A172 (cell line): ENCODE results near the gene RRP9. TPM values are rescaled to one million over a fixed set of nuclear protein-coding genes. Genes with fewer than 3 reads are reported as not detected.
A peak's percentile ranks its signal among the peaks of the same experiment; 100 is the strongest.

Experiments used
- DNase-seq: peaks from one replicate; pipeline ENCODE4 v3.0.0-alpha.2; 2015; ENCODE audit warnings: low spot score
- total RNA-seq: library from RNA; depleted of rRNA; stranded (reverse); fragments of >200 nt; shearing (Covaris generic); gene quantifications from 2 replicates; pipeline ENCODE4 v1.2.3, GENCODE V29; 2014

The RRP9 gene
- total RNA-seq, 1 experiment from 2014 or later = 48.7 TPM

- DNase-seq = no peak
Measured at GRCh38 chr3:51955893-51956770, 14.4 kb upstream of the RRP9 start.

- DNase-seq = no peak
Measured at GRCh38 chr3:51955175-51955892, 13.6 kb upstream of the RRP9 start, which contains the start of gene GPR62. Gene GPR62, plus strand, starts transcription at chr3:51955381. Its CDS starts 272 bp downstream, at chr3:51955653.

- DNase-seq = no peak
Measured at GRCh38 chr3:51954713-51955112, 13.0 kb upstream of the RRP9 start.

- no peak for DNase-seq
Measured at GRCh38 chr3:51954105-51954504, 12.4 kb upstream of the RRP9 start.

GRCh38 chr3:51953445-51953844 lies 11.7 kb upstream of the RRP9 start:
- DNase-seq = peak; percentile 37

GRCh38 chr3:51950899-51951298 lies 9.2 kb upstream of the RRP9 start:
- no peak for DNase-seq

- no peak for DNase-seq
Measured at GRCh38 chr3:51949121-51949520, 7.4 kb upstream of the RRP9 start.

- no peak for DNase-seq
Measured at GRCh38 chr3:51948016-51948580, 6.4 kb upstream of the RRP9 start.

GRCh38 chr3:51947215-51947900 lies 5.7 kb upstream of the RRP9 start:
- no peak for DNase-seq

GRCh38 chr3:51946796-51947195 lies 5.1 kb upstream of the RRP9 start:
- DNase-seq = no peak

- DNase-seq = no peak
Measured at GRCh38 chr3:51945926-51946705, 4.4 kb upstream of the RRP9 start.

- no peak for DNase-seq
Measured at GRCh38 chr3:51945031-51945840, 3.5 kb upstream of the RRP9 start.

- DNase-seq = no peak
Measured at GRCh38 chr3:51944451-51945021, 2.8 kb upstream of the RRP9 start.

- no peak for DNase-seq
Measured at GRCh38 chr3:51943451-51944391, 2.0 kb upstream of the RRP9 start.

GRCh38 chr3:51942603-51943450 lies 1.1 kb upstream of the RRP9 start:
- peak; percentile 84 for DNase-seq

GRCh38 chr3:51941463-51941797 lies 274 bp downstream of the RRP9 start:
- no peak for DNase-seq

- DNase-seq = no peak
Measured at GRCh38 chr3:51940648-51941462, 849 bp downstream of the RRP9 start.
